AG04449 (cell line): ENCODE results near the gene TRA2A.
"Not testable (repeated sequence)": the region's sequence is repeated elsewhere in the genome, so short reads cannot be mapped to it uniquely, and the experiment has no call there.

Experiments used
- CTCF ChIA-PET: fragments of 350-600 bp; formaldehyde crosslinking; extraction: SDS; loops from one replicate; lab custom pipeline; 2021; ENCODE audit warnings: antibody characterized with exemption; lab: Yijun Ruan, JAX
- POLR2A ChIA-PET: fragments of 400-600, 350-600 bp; formaldehyde crosslinking; extraction: SDS; loops from one replicate; lab custom pipeline; 2020; ENCODE audit warnings: antibody characterized with exemption, inconsistent platforms; lab: Yijun Ruan, JAX
- DNase-seq: peaks from one replicate; pipeline ENCODE4 v3.0.0-alpha.2; 2010; ENCODE audit warnings: low read depth, low spot score
- H3K4me3 ChIP-seq: 2 replicates; pipeline ENCODE4 v1.5.1; 2011; ENCODE audit warnings: low read depth, mild to moderate bottlenecking, control low read depth, low read length
- TF ChIP-seq, protein P1 (sequence below): IDR thresholded peaks from one replicate; pipeline ENCODE4 v1.5.1; 2011; ENCODE audit warnings: mild to moderate bottlenecking, moderate library complexity, low read length, control low read depth, inconsistent platforms; ENCODE audit not compliant: insufficient read depth; ENCODE audit errors: missing control alignments

The TRA2A gene

DNA sequence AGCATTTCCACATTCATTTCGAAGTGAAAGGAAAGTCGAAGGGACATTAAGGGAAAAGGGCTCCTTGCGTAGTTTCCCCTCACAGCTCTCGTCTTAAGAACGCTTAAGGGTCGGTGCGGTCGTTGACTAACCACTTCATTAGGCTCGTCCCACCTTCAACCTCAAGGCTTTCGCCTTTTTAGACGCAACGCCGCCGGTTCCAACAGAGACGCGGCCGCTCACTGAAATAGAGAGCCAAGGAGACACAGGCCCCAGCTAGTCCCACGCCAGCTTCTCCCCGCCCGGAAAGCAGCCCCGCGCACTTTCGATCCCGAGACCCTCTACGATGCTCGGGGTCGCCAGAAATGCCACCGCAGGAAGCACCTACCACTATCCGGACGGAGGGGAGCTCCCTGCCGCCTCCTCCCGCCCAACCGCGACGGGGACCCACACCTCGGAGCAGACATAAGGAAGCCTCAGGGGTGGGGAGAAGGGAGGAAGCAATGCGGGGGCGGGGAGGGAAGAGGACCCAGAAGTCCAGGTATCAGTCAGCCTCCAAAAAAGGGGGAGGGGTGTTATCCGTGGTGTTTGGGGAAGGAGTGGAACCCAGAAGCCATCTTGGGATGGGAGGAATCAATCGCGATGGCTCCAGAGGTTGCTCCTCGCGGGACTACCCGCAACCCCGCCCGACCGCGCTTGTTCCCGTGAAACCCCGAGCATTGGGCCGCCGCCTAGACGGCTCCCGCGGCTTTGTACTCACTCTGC is 559 bp downstream of the TRA2A start:
- DNase-seq: no peak
- peak overlapping the region; percentile 98 for H3K4me3 ChIP-seq
- CTCF ChIA-PET: interaction anchor here (0.9 to 3.5 kb wide), 7 partner anchors 11 to 269 kb away, joined by 3 to 22 read pairs (median 4); no protein-coding TSS in a partner anchor
- TF ChIP-seq, protein P1, sequence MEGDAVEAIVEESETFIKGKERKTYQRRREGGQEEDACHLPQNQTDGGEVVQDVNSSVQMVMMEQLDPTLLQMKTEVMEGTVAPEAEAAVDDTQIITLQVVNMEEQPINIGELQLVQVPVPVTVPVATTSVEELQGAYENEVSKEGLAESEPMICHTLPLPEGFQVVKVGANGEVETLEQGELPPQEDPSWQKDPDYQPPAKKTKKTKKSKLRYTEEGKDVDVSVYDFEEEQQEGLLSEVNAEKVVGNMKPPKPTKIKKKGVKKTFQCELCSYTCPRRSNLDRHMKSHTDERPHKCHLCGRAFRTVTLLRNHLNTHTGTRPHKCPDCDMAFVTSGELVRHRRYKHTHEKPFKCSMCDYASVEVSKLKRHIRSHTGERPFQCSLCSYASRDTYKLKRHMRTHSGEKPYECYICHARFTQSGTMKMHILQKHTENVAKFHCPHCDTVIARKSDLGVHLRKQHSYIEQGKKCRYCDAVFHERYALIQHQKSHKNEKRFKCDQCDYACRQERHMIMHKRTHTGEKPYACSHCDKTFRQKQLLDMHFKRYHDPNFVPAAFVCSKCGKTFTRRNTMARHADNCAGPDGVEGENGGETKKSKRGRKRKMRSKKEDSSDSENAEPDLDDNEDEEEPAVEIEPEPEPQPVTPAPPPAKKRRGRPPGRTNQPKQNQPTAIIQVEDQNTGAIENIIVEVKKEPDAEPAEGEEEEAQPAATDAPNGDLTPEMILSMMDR: no peak
- POLR2A ChIA-PET: interaction anchor here (0.6 kb wide), 1 partner anchor 1171 kb away, joined by 3 read pairs; no protein-coding TSS in a partner anchor

DNA sequence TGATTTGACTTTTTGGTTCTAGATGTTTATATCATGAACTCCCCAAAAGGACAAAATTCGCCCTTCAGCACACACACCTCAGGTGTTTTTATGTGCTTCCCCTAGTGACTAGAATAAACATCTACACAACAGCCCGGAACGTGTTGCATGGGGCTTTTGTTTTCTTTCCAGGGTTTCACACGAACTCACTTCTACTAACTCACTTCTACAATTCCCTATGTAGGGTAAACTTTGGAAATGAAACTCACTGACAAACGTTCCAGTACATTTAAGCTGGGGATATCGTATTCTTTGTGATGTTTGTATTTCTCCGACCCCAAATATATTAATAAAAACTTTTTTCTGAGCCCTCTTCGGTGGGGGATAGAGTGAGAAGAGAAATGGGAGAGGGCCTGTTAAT is 1.4 kb downstream of the TRA2A start:
- ChIA-PET CTCF (interaction anchor here (0.9 to 3.5 kb wide), 7 partner anchors 10 to 268 kb away, joined by 3 to 22 read pairs (median 4); no protein-coding TSS in a partner anchor), POLR2A (interaction anchor here (0.6 kb wide), 1 partner anchor 1172 kb away, joined by 3 read pairs; no protein-coding TSS in a partner anchor)
- TF ChIP-seq, protein P1: no peak
- peak overlapping the region; percentile 98 for H3K4me3 ChIP-seq
- no peak for DNase-seq

DNA sequence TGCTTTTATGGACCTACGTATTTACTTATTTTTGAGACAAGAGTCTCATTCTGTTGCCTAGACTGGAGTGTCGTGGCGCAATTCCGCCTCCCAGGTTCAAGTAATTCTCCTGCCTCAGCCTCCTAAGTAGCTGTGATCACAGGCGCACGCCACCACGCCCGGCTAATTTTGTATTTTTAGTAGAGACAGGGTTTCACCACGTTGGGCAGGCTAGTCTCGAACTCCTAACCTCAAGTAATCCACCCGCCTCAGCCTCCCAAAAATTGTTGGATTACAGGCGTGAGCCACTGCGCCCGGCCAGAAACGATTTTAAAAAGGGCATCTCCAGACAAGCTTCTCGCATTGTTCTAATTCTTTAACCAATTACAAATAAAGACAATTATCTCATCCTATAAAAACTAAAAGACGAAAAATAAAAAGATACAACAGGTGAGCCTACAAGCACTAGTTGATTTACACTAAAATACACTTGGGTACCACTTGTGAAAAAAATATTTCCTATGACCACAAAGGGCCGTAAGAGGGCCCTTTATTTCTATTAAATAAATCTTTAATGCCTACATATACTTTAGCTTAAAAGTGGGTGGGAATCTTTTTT is 2.4 kb downstream of the TRA2A start:
- ChIA-PET CTCF (interaction anchor here (1.0 to 1.8 kb wide), 7 partner anchors 12 to 267 kb away, joined by 3 to 9 read pairs (median 5); no protein-coding TSS in a partner anchor), POLR2A (interaction anchor here (0.5 kb wide), 1 partner anchor 1405 kb away, joined by 3 read pairs; no protein-coding TSS in a partner anchor)
- no peak for DNase-seq
- H3K4me3 ChIP-seq: peak overlapping the region; percentile 23
- TF ChIP-seq, protein P1: no peak

DNA sequence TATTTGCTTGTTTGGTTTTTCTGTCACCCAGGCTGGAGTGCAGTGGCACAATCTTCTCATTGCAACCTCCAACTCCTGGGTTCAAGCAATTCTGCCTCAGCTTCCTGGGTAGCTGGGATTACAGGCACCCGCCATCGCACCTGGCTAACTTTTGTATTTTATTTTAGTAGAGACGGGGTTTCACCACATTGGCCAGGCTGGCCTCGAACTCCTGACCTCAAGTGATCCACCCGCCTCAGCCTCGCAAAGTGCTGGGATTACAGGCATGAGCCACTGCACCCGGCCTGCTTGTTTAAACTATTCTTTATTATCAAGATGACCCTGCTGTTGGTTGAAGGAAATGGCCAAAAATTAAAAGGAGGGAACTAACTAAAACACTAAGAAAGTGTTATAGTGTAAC is 6.2 kb downstream of the TRA2A start:
- CTCF ChIA-PET: interaction anchor here (0.9 to 2.6 kb wide), 2 partner anchors 15 to 252 kb away, joined by 3 to 16 read pairs; no protein-coding TSS in a partner anchor
- DNase-seq, POLR2A ChIA-PET, H3K4me3 ChIP-seq: not testable (repeated sequence)

DNA sequence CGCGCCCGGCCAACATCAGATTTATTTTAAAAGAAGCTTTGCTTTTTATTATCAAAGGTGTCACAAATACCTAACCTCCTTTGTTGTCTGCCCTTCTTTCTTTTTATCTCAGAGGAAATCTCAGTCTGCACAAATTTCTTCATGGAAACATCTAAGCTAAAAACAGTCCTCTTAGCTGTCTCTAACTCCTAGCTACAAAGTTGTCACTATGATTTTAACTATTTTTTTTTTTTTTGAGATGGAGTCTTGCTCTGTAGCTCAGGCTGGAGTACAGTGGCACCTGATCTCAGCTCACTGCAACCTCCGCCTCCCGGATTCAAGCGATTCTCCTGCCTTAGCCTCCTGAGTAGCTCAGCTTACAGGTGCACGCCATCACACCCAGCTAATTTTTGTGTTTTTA is 7.3 kb downstream of the TRA2A start:
- DNase-seq: no peak
- TF ChIP-seq, protein P1: no peak
- ChIA-PET CTCF (interaction anchor here (0.8 to 2.6 kb wide), 5 partner anchors 21 to 262 kb away, joined by 3 to 16 read pairs (median 4); no protein-coding TSS in a partner anchor), POLR2A (no interaction called here)
- no peak overlapping the region for H3K4me3 ChIP-seq

DNA sequence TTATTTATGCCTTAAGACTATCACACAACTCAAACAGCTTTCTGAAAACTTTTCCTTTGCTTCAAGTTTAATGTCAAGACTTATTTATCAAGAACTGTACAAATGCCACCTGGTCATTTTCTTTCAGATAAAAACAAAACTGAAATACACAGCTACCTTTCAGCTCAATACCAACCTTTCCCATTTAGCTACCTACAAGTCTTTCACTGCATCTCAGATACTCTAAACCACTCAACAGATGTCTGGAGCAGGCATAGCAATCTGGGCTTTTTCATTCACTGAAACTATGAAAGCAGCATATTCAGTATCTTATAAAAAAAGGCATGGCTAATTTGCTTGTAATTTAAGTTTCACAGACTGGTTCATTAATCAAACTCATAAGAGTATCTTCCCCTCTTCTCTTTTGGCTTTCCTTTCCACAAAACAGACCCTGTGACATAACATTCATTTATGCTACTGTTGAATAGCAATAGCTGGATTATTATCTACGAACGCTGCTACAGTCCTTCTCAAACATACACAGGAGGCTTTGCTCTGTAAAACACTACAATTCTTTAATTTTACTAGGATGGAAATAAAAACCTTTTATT is 8.2 kb downstream of the TRA2A start:
- TF ChIP-seq, protein P1: no peak
- CTCF ChIA-PET: interaction anchor here (0.9 to 2.6 kb wide), 5 partner anchors 21 to 338 kb away, joined by 3 to 16 read pairs (median 4); no protein-coding TSS in a partner anchor
- no peak for DNase-seq
- POLR2A ChIA-PET: interaction anchor here (0.6 kb wide), 1 partner anchor 245 kb away, joined by 3 read pairs; no protein-coding TSS in a partner anchor
- no peak overlapping the region for H3K4me3 ChIP-seq
